ENCODE data around the gene RETN.
"Not testable (repeated sequence)": the region's sequence is repeated elsewhere in the genome, so short reads cannot be mapped to it uniquely, and the experiment has no call there.

RETN gene

DNA sequence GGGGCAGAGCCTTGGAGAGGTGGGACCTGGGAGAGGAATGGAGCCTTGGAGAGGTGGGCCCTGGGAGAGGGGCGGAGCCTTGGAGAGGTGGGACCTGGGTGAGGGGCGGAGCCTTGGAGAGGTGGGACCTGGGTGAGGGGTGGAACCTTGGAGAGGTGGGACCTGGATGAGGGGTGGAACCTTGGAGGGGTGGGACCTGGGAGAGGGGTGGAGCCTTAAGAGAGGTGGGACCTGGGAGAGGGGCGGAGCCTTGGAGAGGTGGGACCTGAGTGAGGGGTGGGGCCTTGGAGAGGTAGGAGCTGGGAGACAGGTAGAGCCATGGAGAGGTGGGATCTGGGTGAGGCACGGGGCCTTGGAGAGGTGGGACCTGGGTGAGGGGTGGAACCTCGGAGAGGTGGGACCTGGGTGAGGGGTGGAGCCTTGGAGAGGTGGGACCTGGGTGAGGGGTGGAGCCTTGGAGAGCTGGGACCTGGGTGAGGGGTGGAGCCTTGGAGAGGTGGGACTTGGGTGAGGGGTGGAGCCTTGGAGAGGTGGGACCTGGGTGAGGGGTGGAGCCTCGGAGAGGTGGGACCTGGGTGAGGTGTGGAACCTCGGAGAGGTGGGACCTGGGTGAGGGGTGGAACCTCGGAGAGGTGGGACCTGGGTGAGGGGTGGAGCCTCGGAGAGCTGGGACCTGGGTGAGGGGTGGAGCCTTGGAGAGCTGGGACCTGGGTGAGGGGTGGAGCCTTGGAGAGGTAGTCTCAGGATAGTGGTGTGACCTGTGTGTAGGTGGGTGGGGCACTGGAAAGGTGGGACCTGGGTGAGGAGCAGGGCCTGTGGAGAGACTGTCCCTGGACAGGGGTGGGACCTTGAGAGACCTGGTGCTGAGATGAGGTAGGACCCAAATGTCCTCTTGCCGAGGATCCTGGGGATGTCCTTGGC, 25.0 kb upstream of the RETN start:
- not testable (repeated sequence) for H3K36me3 ChIP-seq (ENCODE audit: insufficient read depth, low read length); H3K4me1 ChIP-seq (ENCODE audit: insufficient read depth, low read length); H3K9ac ChIP-seq (ENCODE audit: low read depth, low read length); H3K9me3 ChIP-seq (ENCODE audit: control insufficient read depth, insufficient read depth, low read length)

DNA sequence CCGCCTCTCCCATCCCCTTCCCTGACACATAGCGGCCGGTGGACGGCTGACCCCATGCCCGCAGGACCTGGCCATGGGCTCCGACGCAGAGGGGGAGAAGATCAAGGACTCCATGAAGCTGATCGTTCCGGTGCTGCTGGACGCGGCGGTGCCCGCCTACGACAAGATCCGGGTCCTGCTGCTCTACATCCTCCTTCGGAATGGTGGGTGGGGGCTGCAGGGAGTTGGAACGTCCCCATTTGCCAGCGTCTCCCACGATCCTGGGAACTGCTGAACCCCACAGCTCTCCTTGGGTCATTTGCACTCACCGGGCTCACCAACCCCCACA, 24.3 kb upstream of the RETN start:
- no peaks in the 10 kb centered on the region for H3K36me3 ChIP-seq (ENCODE audit: insufficient read depth, low read length)
- no peaks in the 10 kb centered on the region for H3K4me1 ChIP-seq (ENCODE audit: insufficient read depth, low read length)

DNA sequence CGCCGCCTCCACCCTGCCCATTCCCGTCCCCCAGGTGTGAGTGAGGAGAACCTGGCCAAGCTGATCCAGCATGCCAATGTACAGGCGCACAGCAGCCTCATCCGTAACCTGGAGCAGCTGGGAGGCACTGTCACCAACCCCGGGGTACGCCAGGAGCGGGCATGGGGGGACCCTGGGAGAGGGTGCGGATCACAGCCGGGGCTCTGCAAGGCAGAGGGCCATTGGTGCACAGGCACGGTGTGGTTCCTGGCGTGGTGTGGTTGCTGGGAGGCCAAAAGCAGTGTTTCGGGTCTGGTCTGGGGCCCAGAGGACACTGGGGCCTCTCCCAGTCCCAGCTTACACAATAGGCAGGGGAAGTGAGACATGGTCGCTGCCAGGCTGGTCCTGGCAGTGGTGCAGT, 23.7 kb upstream of the RETN start:
- H3K9ac ChIP-seq (ENCODE audit: low read depth, low read length): no peak overlapping the region
- no peaks in the 10 kb centered on the region for H3K9me3 ChIP-seq (ENCODE audit: control insufficient read depth, insufficient read depth, low read length)
- no peaks in the 10 kb centered on the region for H3K4me1 ChIP-seq (ENCODE audit: insufficient read depth, low read length)
- H3K36me3 ChIP-seq (ENCODE audit: insufficient read depth, low read length): no peaks in the 10 kb centered on the region

More for the DNA sequence above, 24.3 kb upstream of the RETN start:
- Histone ChIP-seq H3K9me3 (ENCODE audit: control insufficient read depth, insufficient read depth, low read length) (no peaks in the 10 kb centered on the region), H3K9ac (ENCODE audit: low read depth, low read length) (no peak overlapping the region)

DNA sequence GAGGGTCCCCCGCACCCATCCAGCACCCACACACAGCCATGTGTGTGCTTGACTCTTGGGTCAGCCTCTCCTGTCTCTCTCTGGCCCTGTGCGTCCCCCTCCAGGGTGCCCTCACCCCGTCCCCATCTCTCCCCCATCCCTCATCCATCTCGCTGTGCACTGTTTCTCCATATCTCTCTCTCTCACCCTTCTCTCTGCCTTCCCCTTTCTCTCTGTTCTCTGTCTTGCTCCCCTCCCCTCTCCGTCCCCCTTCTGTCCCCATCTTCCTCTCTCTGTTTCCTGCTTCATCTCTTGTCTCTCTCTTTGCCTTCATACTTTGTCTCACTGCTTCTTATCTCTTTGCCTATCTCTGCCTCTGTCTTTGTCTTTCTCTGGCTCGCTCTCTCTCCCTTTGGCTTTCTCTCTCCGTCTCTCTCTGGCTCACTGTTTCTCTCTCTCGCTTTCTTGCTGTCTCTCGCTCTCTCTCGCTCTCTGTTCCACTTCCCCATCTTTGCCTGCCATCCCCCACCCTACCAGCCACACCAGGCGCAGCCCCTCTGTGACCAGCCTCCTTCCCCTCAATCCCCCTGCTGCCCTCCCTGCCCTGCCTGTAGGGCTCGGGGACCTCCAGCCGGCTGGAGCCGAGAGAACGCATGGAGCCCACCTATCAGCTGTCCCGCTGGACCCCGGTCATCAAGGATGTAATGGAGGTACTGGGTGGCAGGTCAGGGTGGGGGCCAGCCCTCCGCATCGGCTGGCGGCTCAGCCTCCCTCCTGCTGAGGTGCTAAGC, 23.0 kb upstream of the RETN start:
- H3K9ac ChIP-seq (ENCODE audit: low read depth, low read length): no peak overlapping the region
- H3K4me1 ChIP-seq (ENCODE audit: insufficient read depth, low read length): no peaks in the 10 kb centered on the region
- no peaks in the 10 kb centered on the region for H3K36me3 ChIP-seq (ENCODE audit: insufficient read depth, low read length)
- H3K9me3 ChIP-seq (ENCODE audit: control insufficient read depth, insufficient read depth, low read length): no peaks in the 10 kb centered on the region

DNA sequence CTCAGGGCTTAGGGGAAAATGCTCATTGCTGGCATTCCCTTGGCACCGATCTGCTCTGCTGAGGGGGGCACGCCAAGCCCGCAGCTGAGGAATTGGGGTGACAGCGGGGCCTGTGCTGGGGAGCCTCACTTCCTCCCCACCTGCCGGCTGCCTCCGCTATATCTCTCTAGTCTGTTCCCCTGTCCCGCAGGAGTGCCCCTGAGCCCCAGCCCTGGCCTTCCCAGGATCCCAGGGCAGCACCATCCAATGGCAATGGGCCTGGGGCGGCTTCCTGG, 22.5 kb upstream of the RETN start:
- Histone ChIP-seq H3K9ac (ENCODE audit: low read depth, low read length) (no peak overlapping the region), H3K36me3 (ENCODE audit: insufficient read depth, low read length) (no peaks in the 10 kb centered on the region), H3K9me3 (ENCODE audit: control insufficient read depth, insufficient read depth, low read length) (no peaks in the 10 kb centered on the region), H3K4me1 (ENCODE audit: insufficient read depth, low read length) (no peaks in the 10 kb centered on the region)

DNA sequence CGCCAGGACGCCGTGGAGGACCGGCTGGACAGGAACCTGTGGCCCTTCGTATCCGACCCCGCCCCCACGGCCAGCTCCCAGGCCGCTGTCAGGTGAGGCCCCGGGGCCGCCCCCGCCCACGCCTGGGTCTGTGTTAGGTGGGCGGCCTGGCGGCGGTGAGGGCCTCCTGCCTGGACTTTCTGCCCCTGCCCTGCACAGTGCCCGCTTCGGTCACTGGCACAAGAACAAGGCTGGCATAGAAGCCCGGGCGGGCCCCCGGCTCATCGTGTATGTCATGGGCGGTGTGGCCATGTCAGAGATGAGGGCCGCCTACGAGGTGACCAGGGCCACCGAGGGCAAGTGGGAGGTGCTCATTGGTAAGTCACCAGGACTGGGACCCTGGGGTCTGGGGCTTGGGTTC, 21.7 kb upstream of the RETN start:
- Histone ChIP-seq H3K4me1 (ENCODE audit: insufficient read depth, low read length) (no peaks in the 10 kb centered on the region), H3K9ac (ENCODE audit: low read depth, low read length) (no peak overlapping the region), H3K36me3 (ENCODE audit: insufficient read depth, low read length) (no peaks in the 10 kb centered on the region), H3K9me3 (ENCODE audit: control insufficient read depth, insufficient read depth, low read length) (no peaks in the 10 kb centered on the region)

DNA sequence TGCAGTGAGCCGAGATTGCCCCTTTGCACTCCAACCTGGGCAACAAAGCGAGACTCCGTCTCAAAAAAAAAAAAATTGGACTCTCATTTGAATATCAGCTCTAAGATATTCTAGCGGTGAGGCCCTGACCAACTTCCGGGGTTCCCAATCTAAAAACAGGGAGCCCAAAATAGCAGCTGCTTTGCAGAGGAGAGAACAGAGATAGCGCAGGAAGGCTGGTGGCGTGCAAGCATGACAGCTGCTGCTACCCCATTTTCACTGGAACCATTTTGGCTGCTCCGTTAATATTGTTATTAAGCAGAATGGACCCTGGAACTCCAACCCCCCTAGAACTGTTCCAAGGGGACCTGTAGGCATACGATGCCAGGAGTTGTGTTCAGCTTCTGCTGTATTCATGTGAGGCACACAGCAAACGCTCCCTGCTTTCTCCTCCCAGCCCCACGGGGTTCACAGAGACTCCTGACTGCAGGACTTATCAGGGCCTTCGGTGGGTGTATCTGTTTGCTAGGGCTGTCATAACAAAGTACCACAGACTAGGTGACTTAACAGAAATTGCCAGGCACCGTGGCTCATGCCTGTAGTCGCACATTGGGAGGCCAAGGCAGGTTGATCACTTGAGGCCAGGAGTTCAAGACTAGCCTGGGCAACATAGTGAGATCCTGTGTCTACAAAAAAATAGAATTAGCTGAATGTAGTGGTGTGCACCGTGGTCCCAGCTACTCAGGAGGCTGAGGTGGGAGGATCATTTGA, 20.4 kb upstream of the RETN start:
- no peak overlapping the region for H3K9ac ChIP-seq (ENCODE audit: low read depth, low read length)
- no peaks in the 10 kb centered on the region for H3K36me3 ChIP-seq (ENCODE audit: insufficient read depth, low read length)
- no peaks in the 10 kb centered on the region for H3K9me3 ChIP-seq (ENCODE audit: control insufficient read depth, insufficient read depth, low read length)
- no peaks in the 10 kb centered on the region for H3K4me1 ChIP-seq (ENCODE audit: insufficient read depth, low read length)

DNA sequence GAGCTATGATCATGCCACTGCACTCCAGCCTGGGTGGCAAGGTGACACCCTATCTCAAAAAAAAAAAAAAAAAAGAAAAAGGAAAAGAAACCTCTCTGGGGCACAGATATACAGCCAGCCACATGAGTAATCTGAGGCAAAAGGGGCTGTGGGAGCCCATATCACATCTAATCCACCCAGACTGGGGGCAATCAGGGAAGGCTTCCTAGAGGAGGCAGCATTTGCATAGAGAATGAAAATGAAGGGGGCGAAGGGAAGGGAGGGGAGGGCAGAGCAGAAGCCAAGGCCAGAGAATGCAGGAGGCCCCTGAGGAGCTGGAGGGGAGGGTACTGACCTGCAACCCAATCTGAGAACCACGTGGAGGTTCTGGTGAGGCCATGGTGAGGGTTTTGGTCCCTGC, 18.7 kb upstream of the RETN start:
- H3K36me3 ChIP-seq (ENCODE audit: insufficient read depth, low read length): no peaks in the 10 kb centered on the region
- no peaks in the 10 kb centered on the region for H3K9me3 ChIP-seq (ENCODE audit: control insufficient read depth, insufficient read depth, low read length)
- no peaks in the 10 kb centered on the region for H3K4me1 ChIP-seq (ENCODE audit: insufficient read depth, low read length)
- H3K9ac ChIP-seq (ENCODE audit: low read depth, low read length): no peak overlapping the region

DNA sequence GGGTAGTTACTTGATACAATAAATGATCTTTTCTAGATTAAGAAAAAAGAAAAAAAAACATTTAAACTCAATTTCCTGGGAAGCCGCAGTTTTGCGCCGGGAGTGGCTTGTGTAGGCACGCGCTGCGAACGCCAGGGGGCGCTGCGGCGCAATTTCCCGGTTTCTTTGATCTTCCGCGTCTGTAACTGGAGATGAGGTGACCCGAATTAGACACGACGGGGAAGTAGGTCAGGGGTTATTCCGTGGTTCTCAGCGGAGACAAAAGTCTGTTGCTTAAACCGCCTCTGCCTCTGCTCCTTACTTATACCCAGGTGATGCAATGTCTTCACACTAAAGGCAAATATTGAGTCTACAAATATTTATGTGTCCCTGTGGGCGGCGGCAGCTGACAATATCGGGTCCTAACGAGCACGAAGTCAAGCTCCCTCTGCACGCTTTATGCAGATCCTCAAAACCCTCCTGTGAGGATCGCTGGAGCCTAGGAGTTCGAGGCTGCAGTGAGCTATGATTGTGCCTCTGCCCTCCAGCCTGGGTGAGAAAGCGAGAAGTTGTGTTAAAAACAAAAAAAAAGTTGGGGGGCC, 16.7 kb upstream of the RETN start:
- H3K4me1 ChIP-seq (ENCODE audit: insufficient read depth, low read length): no peaks in the 10 kb centered on the region
- H3K9ac ChIP-seq (ENCODE audit: low read depth, low read length): peak overlapping the region; percentile 34; the same call in 1 of the 2 replicates
- no peaks in the 10 kb centered on the region for H3K36me3 ChIP-seq (ENCODE audit: insufficient read depth, low read length)

DNA sequence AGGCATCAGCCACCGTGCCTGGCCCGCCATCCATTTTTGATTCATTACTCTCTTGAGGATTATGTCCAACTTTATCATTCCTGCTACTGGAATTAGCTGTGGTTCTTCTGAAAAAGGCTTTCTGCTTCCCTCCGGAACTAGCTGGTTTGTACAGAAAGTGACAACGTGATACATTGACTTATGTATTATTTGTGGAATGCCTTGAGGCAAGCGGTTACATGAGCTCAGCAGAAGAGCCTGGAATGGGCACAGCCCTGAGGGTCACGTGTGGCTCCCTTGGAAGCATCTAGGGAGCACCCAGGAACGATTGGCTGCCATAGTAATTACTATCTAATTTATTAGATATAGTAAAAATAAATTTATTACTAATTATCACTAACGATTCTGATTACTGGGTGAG, 14.4 kb upstream of the RETN start:
- no peaks in the 10 kb centered on the region for H3K9me3 ChIP-seq (ENCODE audit: control insufficient read depth, insufficient read depth, low read length)

More for the DNA sequence above, 16.7 kb upstream of the RETN start:
- no peaks in the 10 kb centered on the region for H3K9me3 ChIP-seq (ENCODE audit: control insufficient read depth, insufficient read depth, low read length)

DNA sequence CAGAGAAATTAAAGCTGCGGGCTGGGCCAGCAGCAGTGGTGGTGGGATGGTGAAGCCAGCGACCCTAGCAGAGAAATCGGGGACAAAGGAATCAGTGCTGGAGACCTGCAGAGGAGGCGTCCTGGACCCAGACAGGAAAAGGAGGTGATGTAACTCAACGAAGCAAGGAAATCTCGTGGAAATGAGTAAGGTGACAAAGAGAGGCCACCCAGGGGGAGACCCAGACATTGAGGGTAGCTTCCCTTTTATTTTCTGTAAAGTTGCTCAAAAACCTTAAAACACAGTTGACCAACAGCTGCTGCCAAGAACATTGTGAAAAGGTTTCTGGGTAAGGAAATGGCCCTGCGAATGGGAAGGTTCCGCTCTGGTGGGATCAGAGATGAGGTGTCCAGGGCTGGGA, 13.3 kb upstream of the RETN start:
- Histone ChIP-seq H3K9me3 (ENCODE audit: control insufficient read depth, insufficient read depth, low read length) (no peaks in the 10 kb centered on the region), H3K9ac (ENCODE audit: low read depth, low read length) (no peak overlapping the region), H3K36me3 (ENCODE audit: insufficient read depth, low read length) (no peaks in the 10 kb centered on the region), H3K4me1 (ENCODE audit: insufficient read depth, low read length) (no peaks in the 10 kb centered on the region)

More for the DNA sequence above, 14.4 kb upstream of the RETN start:
- no peaks in the 10 kb centered on the region for H3K36me3 ChIP-seq (ENCODE audit: insufficient read depth, low read length)
- no peak overlapping the region for H3K9ac ChIP-seq (ENCODE audit: low read depth, low read length)
- no peaks in the 10 kb centered on the region for H3K4me1 ChIP-seq (ENCODE audit: insufficient read depth, low read length)

DNA sequence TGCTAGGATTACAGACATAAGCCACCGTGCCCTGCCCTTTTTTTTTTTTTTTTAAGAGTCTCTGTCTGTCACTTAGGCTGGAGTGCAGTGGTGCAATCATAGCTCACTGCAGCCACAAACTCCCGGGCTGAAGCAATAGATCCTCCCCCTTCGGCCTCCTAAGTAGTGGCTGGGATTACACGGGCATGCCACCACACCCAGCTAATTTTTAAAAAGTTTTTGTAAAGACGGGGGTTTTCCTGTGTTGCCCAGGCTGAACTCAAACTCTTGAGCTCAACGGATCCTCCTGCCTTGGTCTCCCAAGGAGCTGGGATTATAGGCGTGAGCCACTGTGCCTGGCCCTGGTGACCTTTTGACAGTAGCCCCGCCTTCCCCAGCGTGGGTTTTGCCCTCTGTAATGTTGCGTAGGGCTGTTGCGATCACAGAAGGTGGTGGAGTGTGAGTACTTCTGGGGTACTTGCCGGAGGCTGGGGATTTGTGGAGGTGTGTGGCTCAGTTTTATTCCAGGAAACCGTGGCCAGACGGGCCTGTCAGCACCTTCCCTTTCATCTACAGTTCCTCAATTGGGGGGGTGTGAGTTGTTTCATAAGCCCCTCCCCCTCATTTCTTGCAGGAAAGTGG, 11.6 kb upstream of the RETN start:
- Histone ChIP-seq H3K36me3 (ENCODE audit: insufficient read depth, low read length) (no peaks in the 10 kb centered on the region), H3K9me3 (ENCODE audit: control insufficient read depth, insufficient read depth, low read length) (no peaks in the 10 kb centered on the region), H3K4me1 (ENCODE audit: insufficient read depth, low read length) (no peaks in the 10 kb centered on the region), H3K9ac (ENCODE audit: low read depth, low read length) (no peak overlapping the region)

DNA sequence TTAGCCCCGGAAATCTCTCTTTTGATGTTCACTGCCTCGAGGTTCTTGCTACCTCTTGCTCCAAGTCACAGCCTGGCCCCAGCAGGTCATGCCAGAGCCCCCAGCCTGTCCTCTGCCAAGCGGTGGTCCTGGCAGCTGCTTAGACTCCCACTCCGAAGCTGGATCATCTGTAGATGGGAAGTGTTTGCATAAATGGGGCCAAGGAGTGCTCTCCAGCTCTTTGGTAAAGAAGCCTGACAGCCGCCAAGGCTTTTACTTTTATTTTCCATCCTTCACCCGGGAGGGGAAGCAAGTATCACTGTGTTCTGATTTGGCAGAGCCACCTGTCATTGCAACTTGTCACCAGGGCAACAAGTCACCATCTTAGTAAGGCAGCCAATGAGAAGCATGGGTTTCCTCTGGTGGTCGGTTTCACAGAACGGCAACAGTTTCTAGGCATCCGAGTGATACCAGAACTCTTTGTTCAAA, 10.6 kb upstream of the RETN start:
- no peak overlapping the region for H3K9ac ChIP-seq (ENCODE audit: low read depth, low read length)
- no peaks in the 10 kb centered on the region for H3K4me1 ChIP-seq (ENCODE audit: insufficient read depth, low read length)
- H3K9me3 ChIP-seq (ENCODE audit: control insufficient read depth, insufficient read depth, low read length): no peaks in the 10 kb centered on the region
- H3K36me3 ChIP-seq (ENCODE audit: insufficient read depth, low read length): no peaks in the 10 kb centered on the region

Measured in ES-I3 (cell line).